ENCODE data around the gene BRD3. TPM values are rescaled to one million over a fixed set of nuclear protein-coding genes. Genes with fewer than 3 reads are reported as not detected.

BRD3 gene
- total RNA-seq, 1 experiment from 2014 or later: 108 TPM

GRCh38 chr9:134040176-134040565 lies 27.7 kb downstream of the BRD3 start:
- no peak for DNase-seq (ENCODE audit: low spot score)
- ChIA-PET CTCF (no interaction called here), POLR2A (no interaction called here)
- Mint-ChIP-seq H3K4me3 (no peak overlapping the region), H3K27ac (no peak overlapping the region), H3K36me3 (peaks cover 59% of the 10 kb centered on the region), H3K4me1 (no peaks in the 10 kb centered on the region), H3K27me3 (ENCODE audit: low read depth) (no peaks in the 10 kb centered on the region), H3K9me3 (no peaks in the 10 kb centered on the region)
- no peak for ATAC-seq
- TF ChIP-seq FOXJ3 (CRISPR knock-in tag; IDR thresholded peaks at IDR 0.05; ENCODE audit: borderline replicate concordance) (no peak), FOXP1 (CRISPR knock-in tag; IDR thresholded peaks at IDR 0.05; ENCODE audit: borderline replicate concordance) (no peak), USF2 (CRISPR knock-in tag; IDR thresholded peaks at IDR 0.05) (no peak), JAZF1 (CRISPR knock-in tag; IDR thresholded peaks at IDR 0.05) (no peak), MXD4 (CRISPR knock-in tag; IDR thresholded peaks at IDR 0.05; ENCODE audit: borderline replicate concordance) (no peak), ZNF416 (CRISPR knock-in tag; IDR thresholded peaks at IDR 0.05) (no peak), ZNF425 (CRISPR knock-in tag; conservative IDR thresholded peaks at IDR 0.05) (no peak), NR2C2 (CRISPR knock-in tag; IDR thresholded peaks at IDR 0.05) (no peak), ELF4 (CRISPR knock-in tag; IDR thresholded peaks at IDR 0.05; ENCODE audit: low read depth) (no peak)

GRCh38 chr9:134039386-134040175 lies 28.2 kb downstream of the BRD3 start:
- TF ChIP-seq MLX (CRISPR knock-in tag; IDR thresholded peaks at IDR 0.05) (no peak), ZNF219 (CRISPR knock-in tag; IDR thresholded peaks at IDR 0.05; ENCODE audit: borderline replicate concordance) (no peak), ZNF232 (CRISPR knock-in tag; IDR thresholded peaks at IDR 0.05) (no peak), FOXP4 (CRISPR knock-in tag; IDR thresholded peaks at IDR 0.05) (no peak), NR1H2 (CRISPR knock-in tag; IDR thresholded peaks at IDR 0.05) (no peak), HMGXB4 (CRISPR knock-in tag; IDR thresholded peaks at IDR 0.05) (no peak)
- DNase-seq (ENCODE audit: low spot score) (no peak), ATAC-seq (no peak)
- H3K27me3 Mint-ChIP-seq (ENCODE audit: low read depth): no peaks in the 10 kb centered on the region
- H3K4me3 Mint-ChIP-seq: no peak overlapping the region
- no peaks in the 10 kb centered on the region for H3K4me1 Mint-ChIP-seq
- peaks cover 61% of the 10 kb centered on the region for H3K36me3 Mint-ChIP-seq
- ChIA-PET POLR2A (no interaction called here), CTCF (no interaction called here)
- no peak overlapping the region for H3K27ac Mint-ChIP-seq
- H3K9me3 Mint-ChIP-seq: no peaks in the 10 kb centered on the region
